ENCODE results near the gene MYL12B. TPM values are rescaled to one million over a fixed set of nuclear protein-coding genes. Genes with fewer than 3 reads are reported as not detected.
A peak's percentile ranks its signal among the peaks of the same experiment; 100 is the strongest.

Gene MYL12B
- total RNA-seq, 1 experiment from 2014 or later = 166 TPM

GRCh38 chr18:3305933-3306332, 44.0 kb downstream of the MYL12B start:
- Histone ChIP-seq H2BK120ac (ENCODE audit: low read depth, low read length, poor library complexity, severe bottlenecking) (peak overlapping the region; percentile 48), H2BK20ac (ENCODE audit: low read depth, low read length, poor library complexity, severe bottlenecking) (no peak overlapping the region), H4K8ac (replicated peaks; ENCODE audit: insufficient read length, low read depth, low read length) (no peak overlapping the region), H2AFZ (ENCODE audit: low read length) (peak overlapping the region; percentile 96), H3K4ac (ENCODE audit: low read depth, low read length) (no peak overlapping the region), H3K4me1 (ENCODE audit: insufficient read depth, low read length) (peaks cover 6% of the 10 kb centered on the region; the same call in 1 of the 2 replicates), H3K79me1 (ENCODE audit: insufficient read depth, low read depth, low read length, poor library complexity, severe bottlenecking) (no peaks in the 10 kb centered on the region), H3K27me3 (ENCODE audit: insufficient read depth, low read length) (no peaks in the 10 kb centered on the region), H3T11ph (ENCODE audit: low read length) (no peak overlapping the region), H4K20me1 (ENCODE audit: control insufficient read depth, insufficient read depth, insufficient read length) (no peaks in the 10 kb centered on the region), H2BK5ac (ENCODE audit: insufficient read length, low read length) (no peak overlapping the region), H4K5ac (ENCODE audit: insufficient read length, low read depth, low read length) (no peak overlapping the region), H3K14ac (ENCODE audit: insufficient read depth, low read length) (no peak overlapping the region), H3K79me2 (ENCODE audit: insufficient read depth, low read length) (no peaks in the 10 kb centered on the region), H3K18ac (ENCODE audit: insufficient read length, low read depth, low read length) (peak overlapping the region; percentile 69), H2AK5ac (ENCODE audit: insufficient read length, low read length) (no peak overlapping the region), H4K91ac (ENCODE audit: insufficient read length, low read depth, low read length) (no peak overlapping the region), H3K56ac (ENCODE audit: insufficient read length, low read depth, low read length) (no peak overlapping the region), H3K23me2 (ENCODE audit: insufficient read length, low read depth, low read length, poor library complexity, severe bottlenecking) (no peaks in the 10 kb centered on the region), H2BK15ac (ENCODE audit: low read depth, low read length) (no peak overlapping the region), H3K9me3 (ENCODE audit: control insufficient read depth, low read depth, low read length) (no peaks in the 10 kb centered on the region), H3K27ac (ENCODE audit: insufficient read length, low read depth, low read length) (peak overlapping the region; percentile 76), H3K23ac (ENCODE audit: insufficient read length, low read depth, low read length) (no peak overlapping the region), H3K4me2 (ENCODE audit: insufficient read depth, insufficient read length, low read length) (no peak overlapping the region), H2BK12ac (ENCODE audit: insufficient read length, low read depth, low read length) (no peak overlapping the region), H3K9ac (ENCODE audit: extremely low read depth, insufficient read length, low read length) (no peak overlapping the region)
- Mint-ChIP-seq H3K4me3 (no peak overlapping the region), H3K4me1 (peaks cover 13 to 15% of the 10 kb centered on the region in 2 experiments), H3K27me3 (ENCODE audit: low read depth) (no peaks in the 10 kb centered on the region), H3K27ac (peak overlapping the region; percentile 46 to 76 (median 70); a peak in 3 of 7 replicates), H3K36me3 (ENCODE audit: insufficient read depth in 1 of 3, low read depth in 3 of 3) (peaks cover 0 to 7% (median 0%) of the 10 kb centered on the region in 3 experiments; a peak in 2 of 7 replicates), H3K9me3 (peaks cover 0 to 2% of the 10 kb centered on the region in 2 experiments; a peak in 1 of 5 replicates)
- DNase-seq = no peak
- no CpG with 5 or more reads among the region's 8 CpGs for WGBS (ENCODE audit: extremely low coverage, insufficient read length, low lambda C conversion rate)
- no peak for TF ChIP-seq CTCF (conservative IDR thresholded peaks at IDR 0.05)

All from H9 (cell line).